ENCODE data around the gene PRMT1.

The PRMT1 gene

DNA sequence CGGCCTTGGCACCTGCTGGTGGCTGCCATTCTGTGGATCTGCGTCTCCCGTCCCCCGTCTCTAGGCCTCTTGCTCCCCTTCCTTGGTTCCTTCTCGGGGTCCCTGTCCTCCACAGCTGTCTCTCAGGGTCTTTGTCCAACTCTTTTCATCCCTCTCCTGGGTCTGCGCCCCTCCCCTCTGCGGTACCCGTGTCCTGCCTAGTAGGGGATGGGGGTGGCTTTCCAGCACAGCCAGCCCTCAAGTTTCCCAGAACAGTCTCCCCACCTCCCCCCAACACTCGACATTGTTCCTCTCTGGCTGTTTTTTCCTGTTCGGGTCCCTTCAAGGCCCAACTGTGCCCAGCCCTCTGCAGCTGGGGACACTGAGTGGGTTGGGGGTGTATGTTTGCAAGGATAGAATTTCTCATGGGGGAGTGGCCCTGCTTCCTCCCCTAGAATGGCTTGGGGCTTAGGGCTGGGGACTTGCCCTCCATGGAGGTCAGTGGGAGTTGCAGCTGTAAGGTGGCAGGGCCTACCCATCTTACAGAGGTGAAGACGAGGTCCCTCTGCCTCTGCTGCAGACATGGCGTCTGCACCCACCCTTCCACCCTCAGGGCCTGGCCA, 11.6 kb downstream of the PRMT1 start:
- DNase-seq (ENCODE audit: low read depth, low spot score) = no peak

GRCh38 chr19:49689133-49690078, 12.3 kb downstream of the PRMT1 start, which contains the start of gene ADM5:
Gene ADM5, plus strand, starts transcription at chr19:49689594. Its CDS starts 244 bp downstream, at chr19:49689838.
- DNase-seq (ENCODE audit: low read depth, low spot score) = peak; percentile 20

GRCh38 chr19:49690079-49690655, 13.1 kb downstream of the PRMT1 start:
- DNase-seq (ENCODE audit: low read depth, low spot score) = peak; percentile 20

DNA sequence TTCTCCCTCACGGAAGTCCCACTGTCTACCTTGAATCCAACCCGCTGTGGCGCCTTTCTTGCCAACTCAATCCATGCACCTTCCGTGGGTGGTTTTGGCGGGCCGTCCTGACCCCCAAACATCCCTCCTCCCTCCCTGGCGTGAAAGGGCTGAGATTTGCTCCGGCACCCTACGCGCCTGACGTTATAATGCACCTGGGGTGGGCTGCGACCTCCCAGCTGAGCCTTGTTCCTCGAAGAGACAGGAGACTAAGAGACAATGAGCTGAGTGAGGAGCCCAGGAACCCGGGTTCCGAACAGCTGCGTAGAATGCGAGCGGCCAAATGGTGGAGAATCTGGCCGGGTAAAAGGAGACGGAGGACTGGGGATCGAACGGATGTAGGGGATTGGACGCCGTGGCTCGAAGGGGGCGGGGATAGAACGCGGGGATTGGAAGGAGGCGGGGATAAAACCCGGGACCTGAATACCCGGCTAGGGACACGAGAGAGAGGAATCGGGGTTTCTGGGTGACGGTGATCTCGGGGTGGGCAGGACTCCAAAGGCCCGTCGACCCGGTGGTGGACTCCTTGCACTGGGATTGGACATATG, 13.7 kb downstream of the PRMT1 start, which contains the start of gene CPT1C:
TSS of gene CPT1C (plus strand) at position 461 of the 587 bp plus-strand sequence. CDS start 1,137 bp downstream, outside the sequence.
- peak; percentile 75 for DNase-seq (ENCODE audit: low read depth, low spot score)

- peak; percentile 81 for DNase-seq (ENCODE audit: low read depth, low spot score)
Measured at GRCh38 chr19:49691243-49692146, 14.4 kb downstream of the PRMT1 start.

GRCh38 chr19:49692147-49692506, 15.1 kb downstream of the PRMT1 start:
- DNase-seq (ENCODE audit: low read depth, low spot score) = no peak

DNA sequence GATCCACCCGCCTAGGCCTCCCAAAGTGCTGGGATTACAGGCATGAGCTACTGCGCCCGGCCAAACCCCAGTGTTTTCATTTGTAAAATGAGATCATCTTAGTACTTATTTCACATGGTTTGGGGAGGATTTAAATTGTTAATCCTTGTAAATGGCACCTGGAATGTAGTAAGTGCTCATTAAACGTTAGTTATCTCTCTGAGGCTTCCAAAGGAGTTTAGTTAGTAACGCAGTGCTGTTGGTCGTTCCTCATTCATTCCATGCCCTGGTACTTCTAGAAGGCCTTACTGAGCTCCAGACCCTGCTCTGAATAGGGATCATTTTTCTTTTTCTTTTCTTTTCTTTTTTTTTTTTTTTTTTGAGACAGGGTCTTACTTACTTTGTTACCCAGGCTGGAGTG, 19.0 kb downstream of the PRMT1 start:
- DNase-seq (ENCODE audit: low read depth, low spot score) = no peak

- DNase-seq (ENCODE audit: low read depth, low spot score) = no peak
Measured at GRCh38 chr19:49696865-49697264, 19.8 kb downstream of the PRMT1 start.

GRCh38 chr19:49699364-49699763, 22.3 kb downstream of the PRMT1 start:
- no peak for DNase-seq (ENCODE audit: low read depth, low spot score)

DNA sequence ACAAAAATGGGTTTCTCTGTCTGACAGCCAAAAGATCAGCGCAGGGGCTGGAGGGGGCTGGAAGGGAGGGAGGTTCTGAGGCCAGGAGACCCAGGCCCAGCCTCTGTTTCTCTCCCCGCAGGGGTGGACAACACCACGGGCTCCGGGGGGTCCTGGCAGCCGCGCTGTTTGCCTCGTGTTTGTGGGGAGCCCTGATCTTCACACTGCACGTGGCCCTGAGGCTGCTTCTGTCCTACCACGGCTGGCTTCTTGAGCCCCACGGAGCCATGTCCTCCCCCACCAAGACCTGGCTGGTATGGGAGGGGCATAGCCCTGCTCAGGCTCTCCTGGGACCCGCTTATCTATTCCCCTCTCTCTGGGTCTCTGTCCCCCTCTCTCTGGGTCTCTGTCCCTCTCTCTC, 23.5 kb downstream of the PRMT1 start:
- no peak for DNase-seq (ENCODE audit: low read depth, low spot score)

DNA sequence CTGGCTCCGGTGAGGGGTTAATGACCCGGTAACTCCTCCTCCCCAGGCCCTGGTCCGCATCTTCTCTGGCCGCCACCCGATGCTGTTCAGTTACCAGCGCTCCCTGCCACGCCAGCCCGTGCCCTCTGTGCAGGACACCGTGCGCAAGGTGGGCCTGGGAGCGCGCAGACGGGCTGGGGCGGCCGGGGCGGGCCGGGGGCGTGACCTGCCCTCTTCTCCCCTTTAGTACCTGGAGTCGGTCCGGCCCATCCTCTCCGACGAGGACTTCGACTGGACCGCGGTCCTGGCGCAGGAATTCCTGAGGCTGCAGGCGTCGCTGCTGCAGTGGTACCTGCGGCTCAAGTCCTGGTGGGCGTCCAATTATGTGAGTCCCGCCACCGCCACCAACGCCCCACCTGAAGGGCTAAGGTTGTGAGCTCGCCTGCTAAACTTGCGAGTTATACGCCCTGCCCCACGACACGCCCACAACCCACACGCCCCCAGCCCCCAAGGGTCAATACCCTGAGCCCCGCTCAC, 24.3 kb downstream of the PRMT1 start:
- DNase-seq (ENCODE audit: low read depth, low spot score) = peak; percentile 75

- DNase-seq (ENCODE audit: low read depth, low spot score) = no peak
Measured at GRCh38 chr19:49704888-49705642, 28.0 kb downstream of the PRMT1 start.

DNA sequence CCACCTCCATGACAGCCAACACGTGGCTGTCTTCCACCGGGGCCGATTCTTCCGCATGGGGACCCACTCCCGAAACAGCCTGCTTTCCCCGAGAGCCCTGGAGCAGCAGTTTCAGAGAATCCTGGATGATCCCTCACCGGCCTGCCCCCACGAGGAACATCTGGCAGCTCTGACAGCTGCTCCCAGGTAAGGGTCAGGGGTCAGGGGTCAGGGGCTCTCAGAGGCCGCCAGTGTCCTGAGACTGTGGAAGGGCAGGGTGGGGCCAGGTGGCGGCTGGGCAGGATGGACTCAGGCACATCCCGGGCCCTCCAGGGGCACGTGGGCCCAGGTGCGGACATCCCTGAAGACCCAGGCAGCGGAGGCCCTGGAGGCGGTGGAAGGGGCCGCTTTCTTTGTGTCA, 28.8 kb downstream of the PRMT1 start:
- no peak for DNase-seq (ENCODE audit: low read depth, low spot score)

DNA sequence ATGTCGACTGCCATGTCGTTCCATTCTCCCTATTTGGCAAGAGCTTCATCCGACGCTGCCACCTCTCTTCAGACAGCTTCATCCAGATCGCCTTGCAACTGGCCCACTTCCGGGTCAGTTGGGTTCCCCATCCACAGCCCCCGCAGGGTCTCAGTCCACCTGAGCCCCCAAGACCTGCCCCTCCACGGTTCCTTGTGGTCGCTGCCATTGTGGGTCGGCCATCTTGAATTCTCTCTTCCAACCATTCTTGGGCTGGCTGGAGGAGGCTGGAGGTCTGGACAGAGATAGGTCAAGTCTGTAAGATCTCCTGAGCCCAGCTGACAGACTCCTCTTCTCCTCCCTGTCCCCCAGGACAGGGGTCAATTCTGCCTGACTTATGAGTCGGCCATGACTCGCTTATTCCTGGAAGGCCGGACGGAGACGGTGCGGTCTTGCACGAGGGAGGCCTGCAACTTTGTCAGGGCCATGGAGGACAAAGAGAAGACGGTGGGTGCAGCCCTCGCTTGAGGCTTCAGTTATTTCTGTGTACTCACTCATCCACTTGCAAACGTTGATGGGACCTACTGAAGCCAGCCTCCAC, 33.4 kb downstream of the PRMT1 start:
- DNase-seq (ENCODE audit: low read depth, low spot score) = no peak

DNA sequence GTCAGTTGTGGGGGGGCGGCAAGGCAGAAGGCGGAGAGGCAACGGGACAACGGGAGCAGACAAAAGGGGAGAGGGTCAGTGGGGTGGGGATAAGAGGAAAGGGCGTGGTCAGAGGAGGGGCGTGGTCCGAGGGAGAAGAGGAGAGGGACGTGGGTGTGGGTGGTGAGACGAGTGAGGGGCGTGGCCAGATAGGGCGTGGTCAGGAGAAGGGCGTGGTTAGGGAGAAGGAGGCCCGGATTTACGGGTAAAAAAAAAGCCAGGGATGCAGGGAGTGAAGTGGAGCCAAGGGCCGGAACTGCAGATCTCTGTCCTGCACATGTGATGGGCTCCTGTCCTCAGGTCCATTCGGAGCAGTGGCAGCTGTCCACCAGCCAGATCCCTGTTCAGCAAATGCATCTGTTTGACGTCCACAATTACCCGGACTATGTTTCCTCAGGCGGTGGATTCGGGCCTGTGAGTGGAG, 35.4 kb downstream of the PRMT1 start:
- peak; percentile 96 for DNase-seq (ENCODE audit: low read depth, low spot score)

- DNase-seq (ENCODE audit: low read depth, low spot score) = peak; percentile 65
Measured at GRCh38 chr19:49713236-49713845, 36.3 kb downstream of the PRMT1 start.

DNA sequence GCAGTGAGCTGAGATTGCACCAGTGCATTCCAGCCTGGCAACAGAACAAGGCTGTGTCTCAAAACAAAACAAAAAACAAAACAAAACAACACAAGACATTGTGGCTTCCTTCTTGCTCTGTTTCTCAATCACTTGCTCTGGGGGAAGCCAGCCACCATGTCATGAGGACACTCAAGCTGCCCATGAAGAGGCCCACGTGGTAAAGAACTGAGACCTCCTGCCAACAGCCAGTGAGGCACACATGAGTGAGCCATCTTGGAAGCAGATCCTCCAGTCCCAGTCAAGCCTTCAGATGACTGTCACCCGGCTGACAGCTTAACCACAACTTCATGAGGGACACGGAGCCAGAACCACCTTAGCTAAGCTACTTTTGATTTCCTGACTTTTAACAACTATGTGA, 39.1 kb downstream of the PRMT1 start:
- DNase-seq (ENCODE audit: low read depth, low spot score) = no peak

GRCh38 chr19:49718511-49718910, 41.4 kb downstream of the PRMT1 start:
- DNase-seq (ENCODE audit: low read depth, low spot score) = no peak

GRCh38 chr19:49718991-49719390, 41.9 kb downstream of the PRMT1 start:
- no peak for DNase-seq (ENCODE audit: low read depth, low spot score)
